Ovary (tissue), 9 donors: ENCODE results near the gene ZNF337. TPM values are rescaled to one million over a fixed set of nuclear protein-coding genes. Genes with fewer than 3 reads are reported as not detected.
"Not testable (repeated sequence)": the region's sequence is repeated elsewhere in the genome, so short reads cannot be mapped to it uniquely, and the experiment has no call there.

ENCODE experiments used
- DNase-seq, 5 donors: peaks; one replicate each; pipeline ENCODE4 v3.0.0-alpha.2; 2019 to 2020
- H3K27ac ChIP-seq, 2 donors: fragments of 200-600 bp; one replicate each; pipeline versions ENCODE4 v1.5.1 to v1.8.0; 2019 to 2022
- H3K27me3 ChIP-seq: fragments of 200-600 bp; one replicate; pipeline ENCODE4 v1.8.0; 2022
- H3K36me3 ChIP-seq: fragments of 200-600 bp; sonication (generic); one replicate; pipeline ENCODE4 v1.5.1; 2019
- H3K4me1 ChIP-seq: one replicate; pipeline ENCODE4 v1.8.1; 2013; ENCODE audit warnings: mild to moderate bottlenecking, moderate library complexity; ENCODE audit not compliant: insufficient read depth
- H3K4me3 ChIP-seq: fragments of 200-600 bp; sonication (generic); one replicate; pipeline ENCODE4 v1.5.1; 2017
- H3K9me3 ChIP-seq, 2 donors: fragments of 200-600 bp in 1 of 2; sonication (generic) in 1 of 2; one replicate each; pipeline versions ENCODE4 v1.5.1 to v1.8.1; 2013 to 2019; ENCODE audit warnings: mild to moderate bottlenecking in 1 of 2, moderate library complexity in 1 of 2
- CTCF ChIP-seq, 3 donors: fragments of 450-650 bp in 2 of 3; fragments of 200-600 bp in 1 of 3; IDR thresholded peaks; one replicate each; pipeline versions ENCODE4 v1.5.1 to v1.8.0; 2016 to 2022; ENCODE audit warnings: antibody characterized with exemption in 3 of 3, mild to moderate bottlenecking in 1 of 3
- EP300 ChIP-seq: sonication (generic); formaldehyde crosslinking; IDR thresholded peaks from one replicate; pipeline ENCODE4 v1.6.1; 2017; ENCODE audit warnings: antibody characterized with exemption
- POLR2A ChIP-seq: fragments of 450-650 bp; IDR thresholded peaks from one replicate; pipeline ENCODE4 v1.6.1; 2017; ENCODE audit warnings: antibody characterized with exemption, mild to moderate bottlenecking, moderate library complexity
- WGBS, 3 donors: extraction: QIAGEN DNeasy Blood & Tissue Kit in 1 of 3; methylation state at CpG; one replicate each; pipeline versions ENCODE4 v1.1.5 to v1.1.7; 2013 to 2017; 5-methylcytosine and 5-hydroxymethylcytosine counted together
- intact Hi-C, 4 donors: fragments of 100-400 bp; cut with DNase I; formaldehyde crosslinking; loops; one replicate each; pipeline versions ENCODE4 v1.11.0 to v1.15.1; 2022 to 2023
- polyA plus RNA-seq, 2 donors: library from polyadenylated mRNA; stranded (reverse); fragments of 200-250 nt in 1 of 2; fragments of 350-450 nt in 1 of 2; fragmentation: Illumina TruSeq in 1 of 2; extraction: RNeasy Lipid Tissue Mini Kit (QIAGEN cat#74804) in 1 of 2; gene quantifications; one replicate each; pipeline ENCODE4 v1.2.3, GENCODE V29; 2013 to 2014
- total RNA-seq, 7 donors: library from RNA; depleted of rRNA in 2 of 7; stranded (reverse); fragments of >200 nt in 2 of 7; fragmentation: NEBNext Ultra II Directional in 3 of 7; extraction: Animal tissue kit (Norgen Biotek cat#: 25700) in 3 of 7; gene quantifications; one replicate each; pipeline versions ENCODE4 v1.1.0 to v1.2.4, GENCODE V29; 2016 to 2023
- donor health status: DM: no; HTN: no; CAD: no; lungs with moderate emphysema.
- donor health status: DM: no; HTN: no; CAD: no.
- donor health status: Bipolar disorder and iron deficiency.
- donor health status: DM: yes; HTN: yes; CAD: no.
- donor health status: DM: no; HTN: no; CAD: no.
- donor health status: DM: yes; HTN: yes; CAD: no.

ZNF337 gene
- total and polyA plus RNA-seq, 9 donors = 16.5 to 29.5 (median 23.0) TPM

DNA sequence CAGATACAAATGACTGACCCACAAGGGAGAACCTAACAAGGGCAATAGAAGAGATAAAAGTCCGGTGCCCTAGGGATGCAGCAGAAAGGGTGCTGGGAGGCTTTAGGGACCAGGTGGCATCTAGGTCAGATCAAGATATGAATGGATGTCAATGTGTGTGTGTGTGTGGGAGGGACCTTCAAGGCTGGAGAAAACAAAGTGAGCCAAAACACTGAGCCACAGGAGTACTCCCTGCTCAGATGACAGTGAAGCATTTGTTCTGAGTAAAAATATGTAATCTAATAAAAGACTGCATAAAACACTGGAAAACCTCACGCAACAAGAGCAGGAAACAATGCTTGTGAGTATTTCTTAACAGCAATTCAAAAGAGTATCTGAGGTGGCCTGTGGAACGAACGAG, 28.2 kb downstream of the ZNF337 start:
- no peaks in the 10 kb centered on the region for H3K9me3 ChIP-seq
- intact Hi-C loops = no loop called here
- DNase-seq = no peak
- H3K27me3 ChIP-seq = no peaks in the 10 kb centered on the region
- peaks cover 2% of the 10 kb centered on the region for H3K4me1 ChIP-seq
- WGBS, 3 donors = 18 to 31% (median 18%) methylated on average over 4 of the region's 4 CpGs
- H3K36me3 ChIP-seq = no peaks in the 10 kb centered on the region
- no peak overlapping the region for H3K4me3 ChIP-seq
- TF ChIP-seq EP300 = no peak
- no peak for TF ChIP-seq CTCF (IDR thresholded peaks at IDR 0.05)
- no peak for TF ChIP-seq POLR2A
- H3K27ac ChIP-seq = no peak overlapping the region

DNA sequence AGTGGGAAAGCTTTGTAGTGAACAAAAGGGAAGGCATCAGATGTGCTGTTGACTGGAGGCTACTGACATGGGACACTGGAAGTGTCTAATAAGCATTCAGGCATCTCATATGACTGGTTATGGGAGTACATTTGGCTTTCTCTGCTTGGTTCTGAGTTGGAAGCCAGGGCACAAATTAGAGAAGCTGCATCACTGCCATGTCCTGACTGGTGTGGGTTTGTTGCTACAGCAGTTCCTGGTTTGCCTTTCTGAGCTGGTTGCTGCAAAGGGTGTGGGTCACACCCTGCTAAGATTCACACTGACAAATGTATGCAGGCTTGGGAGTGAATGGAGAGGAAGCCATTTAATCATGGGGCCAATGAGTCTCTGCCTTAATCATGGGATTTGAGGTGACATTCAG, 36.7 kb downstream of the ZNF337 start:
- Histone ChIP-seq H3K27ac (no peak overlapping the region), H3K36me3 (no peaks in the 10 kb centered on the region), H3K4me3 (no peak overlapping the region), H3K27me3 (no peaks in the 10 kb centered on the region), H3K4me1 (no peaks in the 10 kb centered on the region), H3K9me3 (no peaks in the 10 kb centered on the region)
- no peak for DNase-seq
- TF ChIP-seq CTCF (IDR thresholded peaks at IDR 0.05) (no peak), EP300 (no peak), POLR2A (no peak)
- intact Hi-C loops = no loop called here

GRCh38 chr20:25654487-25654886, 42.2 kb downstream of the ZNF337 start:
- Histone ChIP-seq H3K9me3 (no peaks in the 10 kb centered on the region), H3K4me1 (no peaks in the 10 kb centered on the region), H3K27ac (no peak overlapping the region), H3K4me3 (no peak overlapping the region), H3K36me3 (no peaks in the 10 kb centered on the region), H3K27me3 (no peaks in the 10 kb centered on the region)
- no peak for DNase-seq
- intact Hi-C loops = no loop called here
- TF ChIP-seq EP300 (no peak), CTCF (IDR thresholded peaks at IDR 0.05) (no peak), POLR2A (no peak)

GRCh38 chr20:25652866-25653265, 43.8 kb downstream of the ZNF337 start:
- H3K27me3 ChIP-seq, H3K36me3 ChIP-seq, DNase-seq, H3K4me3 ChIP-seq, H3K27ac ChIP-seq, H3K9me3 ChIP-seq, H3K4me1 ChIP-seq, intact Hi-C loops: not testable (repeated sequence)
- 98 to 100% (median 99%) methylated on average over 4 of the region's 4 CpGs for WGBS, 3 donors

DNA sequence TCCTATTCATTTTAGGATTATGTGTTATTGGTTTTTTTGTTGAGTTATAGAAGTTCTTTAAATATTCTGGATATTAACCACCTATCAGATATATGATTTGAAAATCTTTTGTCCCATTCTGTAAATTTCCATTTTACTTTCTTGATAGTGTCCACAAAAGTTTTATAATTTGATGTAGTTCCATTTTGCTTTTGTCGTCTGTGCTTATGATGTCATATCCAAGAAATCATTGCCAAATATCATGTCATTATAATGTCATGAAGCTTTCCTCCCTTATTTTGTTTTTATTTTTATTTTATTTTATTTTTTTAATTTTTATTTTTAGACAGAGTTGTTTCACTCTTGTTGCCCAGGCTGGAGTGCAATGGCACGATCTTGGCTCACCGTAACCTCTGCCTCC, 51.8 kb downstream of the ZNF337 start:
- Histone ChIP-seq H3K4me3 (no peak overlapping the region), H3K27ac (no peak overlapping the region), H3K4me1 (no peaks in the 10 kb centered on the region), H3K9me3 (no peaks in the 10 kb centered on the region), H3K27me3 (no peaks in the 10 kb centered on the region), H3K36me3 (no peaks in the 10 kb centered on the region)
- intact Hi-C loops = no loop called here
- WGBS, 3 donors = 80 to 99% (median 99%) methylated on average over 3 of the region's 3 CpGs
- TF ChIP-seq POLR2A (no peak), CTCF (IDR thresholded peaks at IDR 0.05) (no peak), EP300 (no peak)
- DNase-seq = no peak
